ENCODE measurements around the gene ATF6B. TPM values are rescaled to one million over a fixed set of nuclear protein-coding genes. Genes with fewer than 3 reads are reported as not detected.

Gene ATF6B
- total RNA-seq, 1 donor from 2014 or later, result 95.0 TPM

DNA sequence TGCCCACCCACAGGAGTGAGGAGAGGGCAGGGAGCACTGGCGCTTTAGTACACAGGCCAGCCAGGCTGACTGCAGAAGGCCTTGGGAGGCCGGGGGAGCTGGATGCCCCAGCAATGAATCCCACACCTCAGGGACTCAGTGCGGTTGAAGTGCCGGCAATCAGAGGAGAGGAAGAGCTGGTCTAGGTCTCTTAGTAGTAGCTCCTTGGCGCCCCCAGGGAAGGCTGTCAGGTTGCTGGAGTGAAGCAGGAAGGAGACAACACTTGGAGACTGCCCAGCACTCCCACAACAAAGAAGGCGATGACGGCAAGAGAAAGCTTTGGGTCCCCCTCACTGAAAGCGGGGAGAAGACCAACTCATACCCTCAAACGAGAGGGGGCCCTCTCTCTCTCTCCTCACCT is 10.6 kb downstream of the ATF6B start:
- H3K27me3 Mint-ChIP-seq, result no peaks in the 10 kb centered on the region
- H3K9me3 Mint-ChIP-seq (ENCODE audit: low read depth), result no peaks in the 10 kb centered on the region
- no peak overlapping the region for H3K27ac Mint-ChIP-seq
- TF ChIP-seq, protein P1, sequence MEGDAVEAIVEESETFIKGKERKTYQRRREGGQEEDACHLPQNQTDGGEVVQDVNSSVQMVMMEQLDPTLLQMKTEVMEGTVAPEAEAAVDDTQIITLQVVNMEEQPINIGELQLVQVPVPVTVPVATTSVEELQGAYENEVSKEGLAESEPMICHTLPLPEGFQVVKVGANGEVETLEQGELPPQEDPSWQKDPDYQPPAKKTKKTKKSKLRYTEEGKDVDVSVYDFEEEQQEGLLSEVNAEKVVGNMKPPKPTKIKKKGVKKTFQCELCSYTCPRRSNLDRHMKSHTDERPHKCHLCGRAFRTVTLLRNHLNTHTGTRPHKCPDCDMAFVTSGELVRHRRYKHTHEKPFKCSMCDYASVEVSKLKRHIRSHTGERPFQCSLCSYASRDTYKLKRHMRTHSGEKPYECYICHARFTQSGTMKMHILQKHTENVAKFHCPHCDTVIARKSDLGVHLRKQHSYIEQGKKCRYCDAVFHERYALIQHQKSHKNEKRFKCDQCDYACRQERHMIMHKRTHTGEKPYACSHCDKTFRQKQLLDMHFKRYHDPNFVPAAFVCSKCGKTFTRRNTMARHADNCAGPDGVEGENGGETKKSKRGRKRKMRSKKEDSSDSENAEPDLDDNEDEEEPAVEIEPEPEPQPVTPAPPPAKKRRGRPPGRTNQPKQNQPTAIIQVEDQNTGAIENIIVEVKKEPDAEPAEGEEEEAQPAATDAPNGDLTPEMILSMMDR (IDR thresholded peaks at IDR 0.05; ENCODE audit: unreplicated experiment), result no peak
- no peak overlapping the region for H3K4me3 Mint-ChIP-seq (ENCODE audit: low read depth)
- peaks cover 9% of the 10 kb centered on the region for H3K4me1 Mint-ChIP-seq (ENCODE audit: low read depth)
- peaks cover 29% of the 10 kb centered on the region for H3K36me3 Mint-ChIP-seq (ENCODE audit: insufficient read depth)
- no peak for DNase-seq (ENCODE audit: low spot score, unreplicated experiment)

DNA sequence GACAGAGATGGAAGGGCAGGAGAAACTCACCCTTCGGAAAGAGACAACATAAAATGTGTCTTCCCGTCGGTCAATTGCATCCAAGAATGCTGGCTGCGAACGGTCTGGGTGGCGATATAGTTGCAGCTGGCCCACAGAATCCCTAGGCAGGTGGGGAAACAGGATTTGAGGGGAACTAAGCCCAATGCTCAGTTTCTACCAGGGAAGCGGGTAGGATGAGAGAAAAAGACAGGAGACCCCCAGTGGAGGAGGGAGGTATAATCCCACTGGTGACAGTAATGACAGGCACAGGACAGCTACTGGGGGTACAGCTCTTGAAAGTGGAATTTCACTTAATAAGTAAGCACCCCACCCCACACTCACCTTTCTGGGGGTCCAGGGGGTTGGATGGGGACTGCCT is 11.4 kb downstream of the ATF6B start:
- Mint-ChIP-seq H3K36me3 (ENCODE audit: insufficient read depth) (peaks cover 26% of the 10 kb centered on the region), H3K27ac (no peak overlapping the region), H3K4me1 (ENCODE audit: low read depth) (peaks cover 9% of the 10 kb centered on the region), H3K4me3 (ENCODE audit: low read depth) (no peak overlapping the region), H3K9me3 (ENCODE audit: low read depth) (no peaks in the 10 kb centered on the region), H3K27me3 (no peaks in the 10 kb centered on the region)
- TF ChIP-seq, protein P1 (IDR thresholded peaks at IDR 0.05; ENCODE audit: unreplicated experiment), result peak; percentile 45
- DNase-seq (ENCODE audit: low spot score, unreplicated experiment), result no peak

DNA sequence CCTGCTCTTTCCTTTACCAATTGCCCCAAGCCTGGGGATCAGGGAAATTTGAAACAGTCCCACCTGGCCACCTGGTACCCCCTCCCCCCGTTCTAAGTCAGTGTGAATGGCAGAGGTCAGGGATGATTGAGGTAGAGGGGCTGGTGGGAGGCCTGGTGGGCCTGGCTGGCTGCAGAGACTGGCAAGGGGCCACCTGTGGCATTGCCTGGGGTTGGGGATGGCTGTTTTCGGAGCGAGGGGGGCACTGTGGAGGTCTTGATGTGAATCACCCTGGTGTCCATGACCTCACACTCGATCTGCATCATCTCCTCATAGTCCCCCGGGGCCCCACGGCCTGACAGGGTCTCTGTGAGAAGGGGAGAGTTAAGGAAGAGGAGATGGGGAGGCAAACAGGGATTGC is 12.4 kb downstream of the ATF6B start:
- DNase-seq (ENCODE audit: low spot score, unreplicated experiment), result no peak
- H3K27me3 Mint-ChIP-seq, result no peaks in the 10 kb centered on the region
- H3K4me3 Mint-ChIP-seq (ENCODE audit: low read depth), result no peak overlapping the region
- TF ChIP-seq, protein P1 (IDR thresholded peaks at IDR 0.05; ENCODE audit: unreplicated experiment), result no peak
- peaks cover 9% of the 10 kb centered on the region for H3K4me1 Mint-ChIP-seq (ENCODE audit: low read depth)
- H3K27ac Mint-ChIP-seq, result no peak overlapping the region
- peaks cover 20% of the 10 kb centered on the region for H3K36me3 Mint-ChIP-seq (ENCODE audit: insufficient read depth)
- H3K9me3 Mint-ChIP-seq (ENCODE audit: low read depth), result no peaks in the 10 kb centered on the region

GRCh38 chr6:32114796-32115195 is 13.2 kb downstream of the ATF6B start:
- Mint-ChIP-seq H3K27ac (no peak overlapping the region), H3K36me3 (ENCODE audit: insufficient read depth) (peaks cover 19% of the 10 kb centered on the region), H3K9me3 (ENCODE audit: low read depth) (no peaks in the 10 kb centered on the region), H3K4me1 (ENCODE audit: low read depth) (peaks cover 9% of the 10 kb centered on the region), H3K27me3 (peaks cover 2% of the 10 kb centered on the region), H3K4me3 (ENCODE audit: low read depth) (no peak overlapping the region)
- TF ChIP-seq, protein P1 (IDR thresholded peaks at IDR 0.05; ENCODE audit: unreplicated experiment), result no peak
- DNase-seq (ENCODE audit: low spot score, unreplicated experiment), result no peak

DNA sequence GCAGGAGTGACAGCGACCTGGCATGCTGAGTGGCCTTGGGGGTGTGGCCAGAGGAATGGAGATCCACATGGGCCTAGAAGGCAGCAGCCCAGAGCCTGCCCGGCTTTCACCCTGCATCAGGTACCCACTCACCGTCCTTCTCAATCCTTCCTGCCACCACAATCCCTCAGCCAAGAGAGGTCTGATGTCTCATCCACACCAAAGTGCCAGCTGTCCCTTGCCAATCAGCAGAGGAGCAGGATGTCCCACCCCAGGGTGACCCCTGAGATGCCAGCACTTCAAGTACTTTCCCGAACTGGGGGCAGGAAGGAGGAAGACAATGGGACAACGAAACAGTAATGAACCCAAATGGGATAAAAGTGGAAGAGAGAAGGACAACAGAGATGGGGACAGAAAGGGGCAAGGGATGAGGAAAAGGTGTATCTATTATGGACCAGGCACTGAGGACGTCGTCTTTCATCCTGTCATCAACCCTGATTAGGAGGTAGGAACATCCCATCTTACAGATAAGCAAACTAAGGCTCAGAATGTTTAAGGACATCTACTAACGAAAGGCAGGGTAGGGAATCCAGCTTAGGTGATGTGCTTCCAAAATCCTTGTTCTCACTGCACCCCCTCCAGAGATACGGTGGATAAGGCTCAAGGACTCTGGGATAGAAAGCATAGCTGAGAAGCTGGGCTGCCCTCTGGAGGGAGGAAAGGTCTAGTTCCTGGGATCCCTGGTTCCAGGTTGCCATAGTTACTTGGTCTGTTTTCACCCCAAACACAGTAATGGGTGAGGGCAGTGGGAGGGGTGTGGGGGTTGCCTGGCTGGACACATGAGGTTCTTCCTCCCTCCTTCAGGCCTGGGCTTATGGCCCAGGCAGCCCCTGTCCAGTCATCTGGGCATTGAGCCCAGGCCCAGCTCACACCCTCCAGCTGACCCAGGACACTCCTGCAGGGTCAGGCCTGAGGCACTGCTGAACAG is 14.4 kb downstream of the ATF6B start:
- Mint-ChIP-seq H3K4me3 (ENCODE audit: low read depth) (no peak overlapping the region), H3K27ac (no peak overlapping the region), H3K4me1 (ENCODE audit: low read depth) (peaks cover 4% of the 10 kb centered on the region), H3K27me3 (peaks cover 10% of the 10 kb centered on the region), H3K36me3 (ENCODE audit: insufficient read depth) (peaks cover 14% of the 10 kb centered on the region), H3K9me3 (ENCODE audit: low read depth) (no peaks in the 10 kb centered on the region)
- no peak for DNase-seq (ENCODE audit: low spot score, unreplicated experiment)
- TF ChIP-seq, protein P1 (IDR thresholded peaks at IDR 0.05; ENCODE audit: unreplicated experiment), result no peak

Measured in progenitor cell of endocrine pancreas (in vitro differentiated cells).